HG03095 (cell line): Measurements from ENCODE around the gene KDM1A.
"Not testable (repeated sequence)": the region's sequence is repeated elsewhere in the genome, so short reads cannot be mapped to it uniquely, and the experiment has no call there.

ENCODE experiments used
- ATAC-seq: cut with Tn5 transposase; IDR thresholded peaks from one replicate; pipeline ENCODE4 v1.9.1; 2021; ENCODE audit warnings: moderate library complexity; ENCODE audit not compliant: unreplicated experiment

KDM1A gene

DNA sequence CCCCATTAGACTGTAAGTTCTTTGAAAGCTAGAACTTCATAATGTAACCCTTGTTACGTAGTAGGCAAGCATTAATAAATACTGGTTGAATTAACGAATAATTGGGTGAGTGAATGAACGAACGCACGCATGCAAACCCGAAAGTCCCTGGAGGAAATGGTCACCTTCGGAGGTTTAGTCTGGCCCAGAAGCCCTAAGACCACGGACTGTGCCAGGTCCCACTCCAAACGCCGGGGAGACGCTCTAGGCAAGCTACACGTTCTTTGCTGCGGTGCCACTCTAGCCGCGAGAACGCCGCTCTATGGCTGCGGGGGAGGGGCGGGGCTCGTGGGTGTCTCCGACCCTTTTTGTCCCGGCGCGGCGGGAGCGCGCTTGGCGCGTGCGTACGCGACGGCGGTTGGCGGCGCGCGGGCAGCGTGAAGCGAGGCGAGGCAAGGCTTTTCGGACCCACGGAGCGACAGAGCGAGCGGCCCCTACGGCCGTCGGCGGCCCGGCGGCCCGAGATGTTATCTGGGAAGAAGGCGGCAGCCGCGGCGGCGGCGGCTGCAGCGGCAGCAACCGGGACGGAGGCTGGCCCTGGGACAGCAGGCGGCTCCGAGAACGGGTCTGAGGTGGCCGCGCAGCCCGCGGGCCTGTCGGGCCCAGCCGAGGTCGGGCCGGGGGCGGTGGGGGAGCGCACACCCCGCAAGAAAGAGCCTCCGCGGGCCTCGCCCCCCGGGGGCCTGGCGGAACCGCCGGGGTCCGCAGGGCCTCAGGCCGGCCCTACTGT lies at the start of gene KDM1A:
Gene KDM1A (plus strand): TSS at position 375 of the 769 bp plus-strand sequence. CDS start 129 bp downstream, at position 504.
- ATAC-seq: peak; percentile 83

GRCh38 chr1:22970096-22970495 lies 49.2 kb upstream of the KDM1A start:
- ATAC-seq: no peak

DNA sequence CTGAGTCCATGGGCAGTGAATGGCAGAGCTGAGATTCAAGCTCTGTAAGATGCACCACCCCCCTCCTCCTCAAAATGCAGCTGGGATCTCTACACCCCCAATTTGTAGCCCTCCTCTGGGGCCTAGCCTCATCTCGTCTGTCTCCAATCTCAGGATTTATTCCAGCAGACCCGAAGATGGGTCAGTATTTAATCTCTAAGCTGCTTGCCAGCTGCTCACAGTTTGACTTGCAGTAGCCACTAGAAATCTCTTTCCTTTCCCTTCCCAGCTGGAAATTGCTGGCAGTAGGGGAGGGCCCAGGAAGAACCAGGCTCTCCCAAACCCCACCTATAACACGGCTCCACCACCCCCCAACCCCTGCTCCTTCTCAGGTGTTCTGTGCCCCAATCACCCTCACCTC lies 48.1 kb upstream of the KDM1A start:
- no peak for ATAC-seq

GRCh38 chr1:22971611-22972405 lies 47.5 kb upstream of the KDM1A start:
- no peak for ATAC-seq

DNA sequence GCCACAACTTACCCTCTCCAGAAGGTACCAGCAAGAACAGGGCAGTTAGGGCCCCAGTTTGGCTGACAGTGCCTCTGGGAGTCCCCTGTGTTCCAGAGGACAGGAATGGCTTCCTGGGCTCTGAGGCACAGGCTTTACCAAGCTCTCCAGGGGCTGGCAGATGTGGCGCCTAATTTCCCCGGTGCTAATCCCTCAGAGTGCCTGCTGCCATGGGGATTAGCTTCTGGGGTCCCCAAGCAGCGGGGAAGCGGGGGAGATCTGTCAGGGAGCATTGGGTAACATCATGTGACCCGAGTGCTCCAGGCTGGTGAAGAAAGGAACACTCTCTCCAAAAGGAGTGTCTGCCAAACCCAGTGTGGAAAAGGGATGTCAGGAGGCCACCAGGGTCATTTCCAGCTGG lies 46.5 kb upstream of the KDM1A start, which contains the start of gene LACTBL1:
Gene LACTBL1 (minus strand): TSS at position 107 of the 400 bp plus-strand sequence. CDS start 550 bp downstream, outside the sequence.
- no peak for ATAC-seq

GRCh38 chr1:22975694-22976093 lies 43.6 kb upstream of the KDM1A start:
- ATAC-seq: no peak

GRCh38 chr1:22976127-22976460 lies 43.2 kb upstream of the KDM1A start:
- ATAC-seq: no peak

DNA sequence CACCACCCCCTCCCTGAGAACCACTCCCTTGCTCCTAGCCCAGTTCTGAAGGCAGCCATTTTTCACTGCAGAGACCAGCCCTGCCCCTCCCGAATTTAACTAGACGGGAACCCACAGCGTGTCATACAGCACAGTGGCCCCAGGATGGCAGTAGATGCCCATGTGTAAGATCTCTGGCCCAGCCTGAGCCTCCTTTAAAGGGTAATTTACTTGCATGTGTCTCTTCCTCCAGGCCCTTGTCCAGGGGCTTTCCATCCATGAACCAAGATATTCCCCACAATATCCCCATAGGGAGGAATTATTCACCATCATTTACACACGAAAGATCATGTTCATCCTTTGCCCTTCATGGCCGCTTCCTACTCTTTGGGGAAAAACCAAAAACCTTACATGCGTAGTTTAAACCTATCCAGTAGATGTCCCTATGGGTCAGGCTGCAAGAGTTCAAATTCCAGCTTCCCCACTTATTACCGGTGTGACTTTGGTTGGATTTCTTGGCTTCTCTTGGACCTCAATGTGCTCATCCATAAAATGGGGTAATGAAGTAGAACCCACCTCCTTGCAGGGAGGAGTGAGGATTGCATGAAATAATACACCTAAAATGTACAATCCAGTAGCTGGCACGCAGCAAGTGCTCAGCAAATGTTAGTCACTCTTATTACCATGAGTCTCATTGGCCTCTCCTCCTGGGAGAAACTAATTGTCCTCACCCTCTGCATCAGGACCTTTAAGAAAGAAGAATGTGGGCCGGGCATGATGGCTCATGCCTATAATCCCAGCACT lies 42.6 kb upstream of the KDM1A start:
- no peak for ATAC-seq

DNA sequence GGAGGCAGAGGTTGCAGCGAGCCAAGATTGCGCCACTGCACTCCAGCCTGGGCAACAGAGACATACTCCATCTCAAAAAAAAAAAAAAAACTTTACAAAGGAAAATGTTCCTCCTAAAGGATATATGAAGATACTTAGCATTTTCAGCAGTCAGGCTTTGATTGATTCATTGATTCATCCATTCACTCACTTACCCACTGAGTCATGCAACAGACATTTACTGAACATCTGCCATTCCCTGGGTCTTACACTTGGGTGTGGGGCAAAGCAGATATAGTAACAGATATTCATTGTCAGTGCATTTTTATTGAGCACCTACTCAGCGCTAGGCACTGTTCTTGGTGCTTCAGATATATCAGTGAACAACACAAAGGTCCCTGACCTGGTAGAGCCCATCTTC lies 41.0 kb upstream of the KDM1A start:
- no peak for ATAC-seq

- ATAC-seq: not testable (repeated sequence)
Observed at GRCh38 chr1:22980471-22980790, 38.8 kb upstream of the KDM1A start.

- ATAC-seq: no peak
Observed at GRCh38 chr1:22983944-22984343, 35.3 kb upstream of the KDM1A start.

DNA sequence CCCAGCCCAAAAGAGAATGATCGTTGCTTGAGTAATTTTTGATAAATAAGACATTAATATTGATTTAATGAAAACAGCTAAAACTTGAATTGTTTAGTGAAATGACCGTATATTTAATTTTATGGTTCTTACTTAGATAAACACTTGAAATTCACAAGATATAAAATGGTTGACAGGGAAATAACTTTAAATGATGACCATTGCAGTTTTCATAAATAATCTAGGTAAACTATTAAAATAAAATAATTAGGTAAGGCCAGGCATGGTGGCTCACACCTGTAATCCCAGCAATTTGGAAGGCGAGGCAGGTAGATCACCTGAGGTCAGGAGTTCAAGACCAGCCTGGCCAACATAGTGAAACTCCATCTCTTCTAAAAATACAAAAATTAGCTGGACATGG lies 26.9 kb upstream of the KDM1A start:
- not testable (repeated sequence) for ATAC-seq

DNA sequence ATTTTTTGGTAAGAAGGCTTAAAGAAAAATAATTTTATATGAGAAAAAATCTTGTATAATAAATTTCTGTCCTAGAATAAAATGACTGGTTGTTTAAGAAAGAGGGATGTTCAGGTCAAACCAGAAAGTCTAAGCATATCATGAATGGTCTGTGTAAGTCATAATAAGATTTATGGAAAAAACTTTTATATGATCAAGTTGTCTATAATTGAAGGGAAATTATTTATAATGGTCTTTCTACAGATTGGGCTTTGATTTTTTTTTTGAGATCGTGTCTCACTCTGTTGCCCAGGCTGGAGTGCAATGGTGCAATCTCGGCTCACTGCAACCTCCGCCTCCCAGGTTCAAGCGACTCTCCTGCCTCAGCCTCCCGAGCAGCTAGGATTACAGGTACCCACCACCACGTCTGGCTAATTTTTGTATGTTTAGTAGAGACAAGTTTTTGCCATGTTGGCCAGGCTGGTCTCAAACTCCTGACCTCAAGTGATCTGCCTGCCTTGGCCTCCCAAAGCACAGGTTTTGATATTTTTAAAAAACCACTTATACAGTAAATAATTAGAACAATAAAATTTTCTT lies 26.0 kb upstream of the KDM1A start:
- ATAC-seq: not testable (repeated sequence)

DNA sequence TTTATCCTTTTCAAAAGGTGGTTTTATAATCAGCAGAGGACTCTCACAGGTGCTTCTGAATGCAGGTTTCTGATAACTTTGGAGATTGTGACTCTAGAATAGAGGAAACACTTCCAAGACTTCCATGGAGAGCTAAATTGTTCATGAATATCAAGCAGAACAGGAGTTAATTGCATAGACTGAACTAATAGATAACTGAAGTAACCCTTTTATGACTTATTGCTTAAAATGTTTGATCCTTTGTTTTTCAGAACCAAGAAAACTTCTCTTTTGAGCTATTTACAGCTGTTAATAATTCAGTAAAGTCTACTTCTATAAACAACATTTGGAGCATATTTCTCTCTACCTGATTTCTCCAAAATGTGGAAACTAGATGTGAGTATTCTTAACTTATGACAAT lies 23.5 kb upstream of the KDM1A start:
- no peak for ATAC-seq

DNA sequence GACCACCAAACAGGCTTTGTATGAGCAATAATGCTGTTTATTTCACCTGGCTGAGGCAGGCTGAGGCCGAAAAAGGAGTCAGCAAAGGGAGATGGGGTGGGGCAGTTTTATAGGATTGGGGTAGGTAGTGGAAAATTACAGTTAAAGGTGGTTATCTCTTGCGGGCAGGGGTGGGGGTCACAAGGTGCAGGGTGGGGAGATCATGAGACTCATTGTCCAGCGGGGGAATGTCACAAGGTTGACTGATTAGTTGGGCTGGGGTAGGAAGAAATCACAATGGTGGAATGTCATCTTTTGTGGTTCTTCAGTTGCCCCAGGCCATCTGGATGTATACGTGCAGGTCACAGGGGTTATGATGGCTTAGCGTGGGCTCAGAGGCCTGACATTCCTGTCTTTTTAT lies 21.7 kb upstream of the KDM1A start:
- ATAC-seq: not testable (repeated sequence)

DNA sequence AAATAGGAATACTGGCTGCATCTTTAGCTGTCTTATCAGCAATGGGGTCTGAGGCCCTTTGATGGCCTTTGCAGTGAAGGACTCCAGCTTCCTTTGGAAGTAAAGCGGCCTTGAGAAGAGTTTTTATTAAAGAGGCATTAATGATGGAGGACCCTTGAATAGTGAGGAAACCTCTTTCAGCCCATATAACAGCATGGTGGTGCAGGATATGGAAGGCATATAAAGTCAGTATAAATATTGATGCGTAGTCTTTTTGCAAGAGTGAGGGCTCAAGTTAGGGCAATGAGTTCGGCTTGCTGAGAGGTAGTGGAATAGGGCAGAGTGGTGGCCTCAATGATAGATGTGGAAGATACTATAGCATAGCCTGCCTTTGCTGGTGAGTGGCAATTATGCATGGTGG lies 19.1 kb upstream of the KDM1A start:
- not testable (repeated sequence) for ATAC-seq

DNA sequence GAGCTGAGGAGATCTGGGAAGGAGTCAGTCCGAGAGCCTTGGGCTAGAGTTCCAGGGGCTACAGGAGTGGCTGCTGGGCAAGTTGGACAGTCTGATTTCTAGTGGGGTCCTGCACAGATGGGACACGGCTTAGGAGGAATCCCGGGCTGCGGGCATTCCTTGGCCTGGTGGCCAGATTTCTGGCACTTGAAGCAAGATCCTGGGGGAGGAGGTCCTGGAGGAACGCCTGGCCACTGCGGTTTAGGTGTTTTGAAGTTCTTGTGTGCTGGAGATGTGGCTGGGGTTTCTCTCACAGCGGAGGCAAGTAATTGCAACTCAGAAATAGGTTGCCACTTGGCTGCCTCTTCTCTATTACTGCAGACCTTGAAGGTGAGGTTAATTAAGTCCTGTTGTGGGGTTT lies 17.1 kb upstream of the KDM1A start:
- not testable (repeated sequence) for ATAC-seq

DNA sequence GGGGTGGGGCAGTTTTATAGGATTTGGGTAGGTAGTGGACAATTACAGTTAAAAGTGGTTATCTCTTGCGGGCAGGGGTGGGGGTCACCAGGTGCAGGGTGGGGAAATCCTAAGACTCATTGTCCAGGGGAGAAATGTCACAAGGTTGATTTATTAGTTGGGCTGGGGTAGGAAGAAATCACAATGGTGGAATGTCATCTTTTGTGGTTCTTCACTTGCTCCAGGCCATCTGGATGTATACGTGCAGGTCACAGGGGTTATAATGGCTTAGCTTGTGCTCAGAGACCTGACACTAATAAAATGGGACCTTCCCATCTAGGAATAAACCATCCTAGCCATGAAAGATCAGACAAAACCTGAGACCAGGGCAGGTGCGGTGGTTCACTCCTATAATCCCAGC lies 15.2 kb upstream of the KDM1A start:
- ATAC-seq: no peak

GRCh38 chr1:23004769-23005168 lies 14.5 kb upstream of the KDM1A start:
- ATAC-seq: not testable (repeated sequence)

DNA sequence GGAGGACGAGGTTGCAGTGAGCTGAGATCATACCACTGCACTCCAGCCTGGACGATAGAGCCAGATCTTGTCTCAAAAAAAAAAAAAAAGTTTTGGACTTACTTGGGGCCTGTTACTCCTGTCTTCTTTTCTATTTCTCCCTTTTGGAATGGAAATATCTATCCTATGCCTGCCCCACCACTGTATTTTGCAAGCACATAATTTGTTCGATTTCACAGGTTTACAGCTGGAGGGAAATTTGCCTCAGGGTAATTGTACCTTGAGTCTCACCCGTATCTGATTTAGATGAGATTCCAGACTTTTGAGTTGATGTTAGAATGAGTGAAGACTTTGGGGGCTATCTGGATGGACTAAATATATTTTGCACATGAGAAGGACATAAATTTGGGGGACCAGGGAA lies 12.2 kb upstream of the KDM1A start:
- no peak for ATAC-seq

DNA sequence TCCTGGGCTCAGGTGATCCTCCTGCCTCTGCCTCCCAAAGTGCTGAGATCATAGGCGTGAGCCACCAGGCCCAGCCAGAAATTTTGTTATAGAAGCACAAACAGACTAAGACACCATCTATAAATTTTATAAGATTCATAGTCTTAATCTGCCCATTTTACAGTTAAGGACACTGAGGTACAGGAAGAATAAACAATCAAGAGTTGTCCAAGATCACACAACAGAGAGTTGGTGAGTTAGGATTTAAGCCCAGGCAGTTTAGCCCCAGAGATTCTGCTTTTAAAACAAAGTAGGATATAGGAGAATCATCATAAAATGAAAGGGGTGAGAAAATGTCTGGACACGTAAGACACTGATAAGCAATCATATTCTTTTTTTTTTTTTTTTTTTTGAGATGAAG lies 10.4 kb upstream of the KDM1A start:
- no peak for ATAC-seq
